HepG2 (cell line): ENCODE measurements around the gene PLCG1. TPM values are rescaled to one million over a fixed set of nuclear protein-coding genes. Genes with fewer than 3 reads are reported as not detected.

Experiments
- ATAC-seq: fragments of 200-7000 bp; cut with Tn5 transposase; 3 replicates; pipeline ENCODE4 v1.9.1; 2020; ENCODE audit warnings: mild to moderate bottlenecking, moderate library complexity
- BruUV-seq: library from RNA; stranded (reverse); fragments of 400-500 nt; replicated peaks from 2 replicates; lab custom pipeline; 2021; lab: Mats Ljungman, UMichigan
- CTCF ChIA-PET: fragments of 300-600 bp; formaldehyde crosslinking; extraction: SDS; loops from one replicate; lab custom pipeline; 2021; ENCODE audit warnings: low total read pairs, inconsistent platforms, low intra/inter-chr PET ratio; lab: Yijun Ruan, JAX
- POLR2A ChIA-PET: fragments of 350-600 bp; sonication (Branson Sonifier 250); formaldehyde crosslinking; loops from one replicate; lab custom pipeline; 2020; ENCODE audit warnings: antibody characterized with exemption, inconsistent platforms; lab: Yijun Ruan, JAX
- DNase-seq: peaks from one replicate; pipeline ENCODE4 v3.0.0-alpha.2; 2015; ENCODE audit warnings: low spot score
- FAIRE-seq: peaks from 3 replicates; lab custom pipeline; 2011; peaks lifted over from hg19 to GRCh38; lab: Jason Lieb, UNC
- H2AFZ ChIP-seq: one replicate; pipeline ENCODE4 v1.6.1; 2011; ENCODE audit warnings: low read length, inconsistent platforms
- H3K27ac ChIP-seq: fragments of 300-600 bp; 3 replicates; pipeline ENCODE4 v1.8.0; 2011; ENCODE audit warnings: mixed run types, mild to moderate bottlenecking, mixed read lengths, low read length, inconsistent platforms; ENCODE audit not compliant: insufficient read depth; ENCODE audit errors: extremely low read length
- H3K27me3 ChIP-seq, 2 experiments: fragments of 200-600 bp in 1 of 2; 2 replicates in 1 of 2; 3 replicates in 1 of 2; pipeline versions ENCODE4 v1.6.0 to v1.8.0; 2011; ENCODE audit warnings: low read length in 2 of 2, mild to moderate bottlenecking in 2 of 2, moderate library complexity in 2 of 2, inconsistent platforms in 1 of 2; ENCODE audit not compliant: insufficient read depth in 2 of 2, control insufficient read depth in 1 of 2
- H3K36me3 ChIP-seq, 2 experiments: fragments of 200-600 bp in 1 of 2; replicated peaks in 1 of 2; 2 replicates in 1 of 2; 3 replicates in 1 of 2; pipeline versions ENCODE4 v1.5.1 to v1.8.0; 2011; ENCODE audit warnings: low read length in 2 of 2, inconsistent platforms in 1 of 2; ENCODE audit not compliant: insufficient read depth in 2 of 2, control insufficient read depth in 1 of 2
- H3K4me1 ChIP-seq: 2 replicates; pipeline ENCODE4 v1.5.1; 2012; ENCODE audit warnings: low read length, inconsistent platforms; ENCODE audit not compliant: insufficient read depth
- H3K4me2 ChIP-seq: 2 replicates; pipeline ENCODE4 v1.6.0; 2011; ENCODE audit warnings: low read depth, low read length, inconsistent platforms
- H3K4me3 ChIP-seq, 3 experiments: fragments of 200-600 bp in 1 of 3; sonication (generic), shearing (Covaris generic) in 1 of 3; replicated peaks in 1 of 3; 2 replicates each; pipeline ENCODE4 v1.5.1; 2011 to 2016; ENCODE audit warnings: low read length in 3 of 3, inconsistent platforms in 2 of 3, low read depth in 2 of 3, mild to moderate bottlenecking in 2 of 3, control low read depth in 1 of 3, mixed read lengths in 1 of 3; ENCODE audit not compliant: insufficient read depth in 1 of 3
- H3K79me2 ChIP-seq: one replicate; pipeline ENCODE4 v1.6.1; 2011; ENCODE audit warnings: low read length, inconsistent platforms; ENCODE audit not compliant: insufficient read depth
- H3K9ac ChIP-seq: 2 replicates; pipeline ENCODE4 v1.6.0; 2011; ENCODE audit warnings: mild to moderate bottlenecking, low read depth, low read length, inconsistent platforms; ENCODE audit not compliant: insufficient read depth
- H3K9me3 ChIP-seq: 2 replicates; pipeline ENCODE4 v1.5.1; 2012; ENCODE audit warnings: mild to moderate bottlenecking, low read length
- H4K20me1 ChIP-seq: 2 replicates; pipeline ENCODE4 v1.6.0; 2011; ENCODE audit warnings: inconsistent platforms, mild to moderate bottlenecking, low read length, moderate library complexity; ENCODE audit not compliant: insufficient read depth
- CREBL2 ChIP-seq: sonication (generic); formaldehyde crosslinking; IDR thresholded peaks from 2 replicates; pipeline ENCODE4 v1.8.1; 2023; ENCODE audit warnings: missing genetic modification reagents, mild to moderate bottlenecking, borderline replicate concordance
- EP300 ChIP-seq, 3 experiments: sonication (generic) in 1 of 3; formaldehyde crosslinking in 1 of 3; IDR thresholded peaks; 2 replicates each; pipeline versions ENCODE4 v1.5.1 to v1.6.1; 2011 to 2020; ENCODE audit warnings: low read depth in 2 of 3, low read length in 2 of 3, borderline replicate concordance in 1 of 3, improper control_type of control experiment in 1 of 3, mild to moderate bottlenecking in 1 of 3, missing genetic modification reagents in 1 of 3, moderate library complexity in 1 of 3
- HOXA5 ChIP-seq: sonication (generic); formaldehyde crosslinking; IDR thresholded peaks from 2 replicates; pipeline ENCODE4 v1.4.0; 2020; ENCODE audit warnings: missing genetic modification reagents
- KDM3A ChIP-seq: IDR thresholded peaks from 2 replicates; pipeline ENCODE4 v1.6.1; 2018; ENCODE audit warnings: low read depth, missing compliant biosample characterization
- PAXIP1 ChIP-seq: sonication (generic); formaldehyde crosslinking; conservative IDR thresholded peaks from 2 replicates; pipeline ENCODE4 v1.4.0; 2020; ENCODE audit warnings: mild to moderate bottlenecking, missing genetic modification reagents, moderate library complexity
- PHF20 ChIP-seq: sonication (generic); formaldehyde crosslinking; IDR thresholded peaks from 2 replicates; pipeline ENCODE4 v1.5.0; 2020; ENCODE audit warnings: mild to moderate bottlenecking, missing genetic modification reagents
- RELA ChIP-seq: sonication (generic); formaldehyde crosslinking; IDR thresholded peaks from 2 replicates; pipeline ENCODE4 v1.4.0; 2020; ENCODE audit warnings: missing genetic modification reagents
- SP5 ChIP-seq: IDR thresholded peaks from 2 replicates; pipeline ENCODE4 v1.6.1; 2016; ENCODE audit warnings: low read depth, borderline replicate concordance
- ZNF280B ChIP-seq: sonication (generic); formaldehyde crosslinking; IDR thresholded peaks from 2 replicates; pipeline ENCODE4 v1.5.0; 2020; ENCODE audit warnings: missing genetic modification reagents, mild to moderate bottlenecking, borderline replicate concordance
- ZNF367 ChIP-seq: sonication (generic); formaldehyde crosslinking; IDR thresholded peaks from 2 replicates; pipeline ENCODE4 v1.4.0; 2020; ENCODE audit warnings: missing genetic modification reagents, borderline replicate concordance
- ZNF501 ChIP-seq: sonication (generic); formaldehyde crosslinking; IDR thresholded peaks from 2 replicates; pipeline ENCODE4 v1.5.1; 2020; ENCODE audit warnings: mild to moderate bottlenecking, moderate library complexity, missing genetic modification reagents
- ZSCAN12 ChIP-seq: sonication (generic); formaldehyde crosslinking; IDR thresholded peaks from 2 replicates; pipeline ENCODE4 v1.9.0; 2021; ENCODE audit warnings: mild to moderate bottlenecking, missing genetic modification reagents
- WGBS: methylation state at CpG from one replicate; pipeline ENCODE4 v1.1.6; 2017; ENCODE audit warnings: low lambda C conversion rate; 5-methylcytosine and 5-hydroxymethylcytosine counted together
- in situ Hi-C: cut with HindIII; loops from 2 replicates; pipeline ENCODE4 v1.10.0; 2017; ENCODE audit warnings: low pct_unique_long_range_greater_than_20kb; ENCODE audit not compliant: extremely low pct_ligation_motif_present
- intact Hi-C: fragments of 100-400 bp; cut with micrococcal nuclease; formaldehyde crosslinking; loops from one replicate; pipeline ENCODE4 v1.10.0; 2022; ENCODE audit not compliant: unreplicated experiment
- polyA plus RNA-seq, 8 experiments: library from polyadenylated mRNA; depleted of rRNA in 3 of 8; stranded (reverse) in 7 of 8; unstranded in 1 of 8; fragments of >200 nt; fragmentation: Illumina TruSeq in 4 of 8; extraction: Trizol in 4 of 8; gene quantifications; 2 replicates each; pipeline versions ENCODE4 v1.2.1 to v1.2.3, GENCODE V29; 2011 to 2016; ENCODE audit warnings: low read depth in 4 of 8, missing spikeins in 1 of 8, mixed read lengths in 1 of 8; ENCODE audit not compliant: insufficient read depth in 1 of 8
- total RNA-seq, 5 experiments: library from RNA; depleted of rRNA; stranded (reverse); fragments of >200 nt; fragmentation: Illumina TruSeq; extraction: Trizol; gene quantifications; 2 replicates each; pipeline ENCODE4 v1.2.3, GENCODE V29; 2016; ENCODE audit warnings: low read depth in 1 of 5

Gene PLCG1
- total and polyA plus RNA-seq, 2 of the 13 experiments (the other 11 are each of a cell fraction or from before 2014, with no cell fraction given) = 85.3 to 158 TPM

GRCh38 chr20:41202426-41202825 lies 65.1 kb downstream of the PLCG1 start:
- H3K9me3 ChIP-seq = peaks cover 8% of the 10 kb centered on the region; the same call in 1 of the 2 replicates
- intact Hi-C loops = no loop called here
- H3K27ac ChIP-seq = no peak overlapping the region
- BruUV-seq = no TSS peak
- FAIRE-seq (no peak), DNase-seq (no peak)
- no peak overlapping the region for H3K4me3 ChIP-seq
- H3K27me3 ChIP-seq = no peaks in the 10 kb centered on the region
- no peak overlapping the region for H3K4me2 ChIP-seq
- WGBS = 96% methylated on average over 10 of the region's 10 CpGs
- CTCF ChIA-PET = no interaction called here
- H2AFZ ChIP-seq = no peak overlapping the region
- no peaks in the 10 kb centered on the region for H3K4me1 ChIP-seq
- no peaks in the 10 kb centered on the region for H4K20me1 ChIP-seq
- POLR2A ChIA-PET = no interaction called here
- TF ChIP-seq EP300 (IDR thresholded peaks at IDR 0.05; ENCODE audit: low read depth in 2 of 2, low read length in 2 of 2) = no peak
- TF ChIP-seq EP300 (CRISPR knock-in tag; IDR thresholded peaks at IDR 0.05; ENCODE audit: borderline replicate concordance) = no peak
- TF ChIP-seq ZNF501 (CRISPR knock-in tag) = no peak
- TF ChIP-seq CREBL2 (CRISPR knock-in tag) = no peak
- TF ChIP-seq, all 625 proteins: peak for 0
- H3K9ac ChIP-seq = no peak overlapping the region
- H3K79me2 ChIP-seq = no peaks in the 10 kb centered on the region
- H3K36me3 ChIP-seq = peaks cover 0 to 1% of the 10 kb centered on the region in 2 experiments; a peak in 1 of 5 replicates
- in situ Hi-C loops = no loop called here
- no peak for ATAC-seq

- H3K9ac ChIP-seq = no peak overlapping the region
- H4K20me1 ChIP-seq = no peaks in the 10 kb centered on the region
- H3K4me1 ChIP-seq = no peaks in the 10 kb centered on the region
- H3K4me3 ChIP-seq = no peak overlapping the region
- POLR2A ChIA-PET = no interaction called here
- H3K36me3 ChIP-seq = peaks cover 0 to 1% of the 10 kb centered on the region in 2 experiments; a peak in 1 of 5 replicates
- no peak overlapping the region for H3K4me2 ChIP-seq
- H3K9me3 ChIP-seq = 0 out of 2 replicates have a peak, but pooled peaks cover 4% of the 10 kb centered on the region
- CTCF ChIA-PET = no interaction called here
- no peaks in the 10 kb centered on the region for H3K79me2 ChIP-seq
- DNase-seq (no peak), FAIRE-seq (no peak), ATAC-seq (no peak; the same call in 2 of the 3 replicates)
- H3K27me3 ChIP-seq = no peaks in the 10 kb centered on the region
- H3K27ac ChIP-seq = no peak overlapping the region
- in situ Hi-C loops = no loop called here
- no peak overlapping the region for H2AFZ ChIP-seq
- 96% methylated on average over 9 of the region's 9 CpGs for WGBS
- intact Hi-C loops = no loop called here
- no TSS peak for BruUV-seq
- TF ChIP-seq ZNF367 (CRISPR knock-in tag) (no peak), SP5 (CRISPR knock-in tag) (no peak), RELA (CRISPR knock-in tag) (no peak), ZSCAN12 (no peak), PAXIP1 (no peak), HOXA5 (CRISPR knock-in tag) (no peak), ZNF280B (CRISPR knock-in tag) (no peak), PHF20 (CRISPR knock-in tag) (no peak), KDM3A (CRISPR knock-in tag) (no peak)
Observed at GRCh38 chr20:41203660-41204059, 66.3 kb downstream of the PLCG1 start.
